ENCODE data around the gene TK1.
"Not testable (repeated sequence)": the region's sequence is repeated elsewhere in the genome, so short reads cannot be mapped to it uniquely, and the experiment has no call there.

The TK1 gene

GRCh38 chr17:78174870-78175642, 11.8 kb downstream of the TK1 start:
- Mint-ChIP-seq H3K27ac (no peak overlapping the region), H3K4me1 (ENCODE audit: low read depth) (peaks cover 46% of the 10 kb centered on the region), H3K36me3 (ENCODE audit: low read depth) (peaks cover 29% of the 10 kb centered on the region), H3K4me3 (no peak overlapping the region), H3K9me3 (no peaks in the 10 kb centered on the region), H3K27me3 (ENCODE audit: low read depth) (no peaks in the 10 kb centered on the region)

GRCh38 chr17:78174346-78174869, 12.4 kb downstream of the TK1 start:
- peaks cover 29% of the 10 kb centered on the region for H3K36me3 Mint-ChIP-seq (ENCODE audit: low read depth)
- H3K27ac Mint-ChIP-seq = peak overlapping the region; percentile 92
- no peak overlapping the region for H3K4me3 Mint-ChIP-seq
- H3K9me3 Mint-ChIP-seq = no peaks in the 10 kb centered on the region
- H3K27me3 Mint-ChIP-seq (ENCODE audit: low read depth) = no peaks in the 10 kb centered on the region
- peaks cover 47% of the 10 kb centered on the region for H3K4me1 Mint-ChIP-seq (ENCODE audit: low read depth)

- H3K9me3 Mint-ChIP-seq = no peaks in the 10 kb centered on the region
- H3K27ac Mint-ChIP-seq = peak overlapping the region; percentile 92
- H3K36me3 Mint-ChIP-seq (ENCODE audit: low read depth) = peaks cover 27% of the 10 kb centered on the region
- peaks cover 45% of the 10 kb centered on the region for H3K4me1 Mint-ChIP-seq (ENCODE audit: low read depth)
- H3K4me3 Mint-ChIP-seq = peak overlapping the region; percentile 63
- no peaks in the 10 kb centered on the region for H3K27me3 Mint-ChIP-seq (ENCODE audit: low read depth)
These were observed 13.6 kb downstream of the TK1 start for GRCh38 chr17:78173097-78173715.

- no peaks in the 10 kb centered on the region for H3K9me3 Mint-ChIP-seq
- H3K4me1 Mint-ChIP-seq (ENCODE audit: low read depth) = peaks cover 45% of the 10 kb centered on the region
- peak overlapping the region; percentile 92 for H3K27ac Mint-ChIP-seq
- H3K27me3 Mint-ChIP-seq (ENCODE audit: low read depth) = no peaks in the 10 kb centered on the region
- peaks cover 27% of the 10 kb centered on the region for H3K36me3 Mint-ChIP-seq (ENCODE audit: low read depth)
- no peak overlapping the region for H3K4me3 Mint-ChIP-seq
These were observed 14.4 kb downstream of the TK1 start for GRCh38 chr17:78172249-78173051.

GRCh38 chr17:78171591-78172248, 15.1 kb downstream of the TK1 start:
- H3K4me3 Mint-ChIP-seq = not testable (repeated sequence)
- peaks cover 27% of the 10 kb centered on the region for H3K36me3 Mint-ChIP-seq (ENCODE audit: low read depth)
- H3K4me1 Mint-ChIP-seq (ENCODE audit: low read depth) = peaks cover 43% of the 10 kb centered on the region

GRCh38 chr17:78170692-78171590, 15.9 kb downstream of the TK1 start:
- Mint-ChIP-seq H3K36me3 (ENCODE audit: low read depth) (peaks cover 27% of the 10 kb centered on the region), H3K27me3 (ENCODE audit: low read depth) (no peaks in the 10 kb centered on the region), H3K9me3 (no peaks in the 10 kb centered on the region), H3K4me3 (peak overlapping the region; percentile 36), H3K4me1 (ENCODE audit: low read depth) (peaks cover 36% of the 10 kb centered on the region), H3K27ac (peak overlapping the region; percentile 31)

More at GRCh38 chr17:78171591-78172248, 15.1 kb downstream of the TK1 start:
- not testable (repeated sequence) for H3K27me3 Mint-ChIP-seq (ENCODE audit: low read depth); H3K9me3 Mint-ChIP-seq
- H3K27ac Mint-ChIP-seq = peak overlapping the region; percentile 92

- peaks cover 34% of the 10 kb centered on the region for H3K4me1 Mint-ChIP-seq (ENCODE audit: low read depth)
- no peaks in the 10 kb centered on the region for H3K9me3 Mint-ChIP-seq
- no peaks in the 10 kb centered on the region for H3K27me3 Mint-ChIP-seq (ENCODE audit: low read depth)
- peak overlapping the region; percentile 52 for H3K27ac Mint-ChIP-seq
- peak overlapping the region; percentile 70 for H3K4me3 Mint-ChIP-seq
- H3K36me3 Mint-ChIP-seq (ENCODE audit: low read depth) = peaks cover 22% of the 10 kb centered on the region
These were observed 17.7 kb downstream of the TK1 start for GRCh38 chr17:78168903-78169793.

- no peaks in the 10 kb centered on the region for H3K9me3 Mint-ChIP-seq
- H3K27ac Mint-ChIP-seq = peak within 1 kb of the TSS; percentile 52
- H3K36me3 Mint-ChIP-seq (ENCODE audit: low read depth) = peaks cover 14% of the 10 kb centered on the region
- H3K4me3 Mint-ChIP-seq = peak within 1 kb of the TSS; percentile 70
- no peaks in the 10 kb centered on the region for H3K27me3 Mint-ChIP-seq (ENCODE audit: low read depth)
- peaks cover 26% of the 10 kb centered on the region for H3K4me1 Mint-ChIP-seq (ENCODE audit: low read depth)
These were observed 18.5 kb downstream of the TK1 start, which contains the start of gene SYNGR2 for GRCh38 chr17:78168242-78168902. TSS of gene SYNGR2 (plus strand) at chr17:78168581. CDS start at chr17:78168617, 36 bp downstream.

- Mint-ChIP-seq H3K27ac (no peak overlapping the region), H3K9me3 (no peaks in the 10 kb centered on the region), H3K4me1 (ENCODE audit: low read depth) (peaks cover 10% of the 10 kb centered on the region), H3K27me3 (ENCODE audit: low read depth) (no peaks in the 10 kb centered on the region), H3K36me3 (ENCODE audit: low read depth) (no peaks in the 10 kb centered on the region), H3K4me3 (no peak overlapping the region)
These were observed 20.4 kb downstream of the TK1 start for GRCh38 chr17:78166416-78166815.

GRCh38 chr17:78164748-78165607, 21.9 kb downstream of the TK1 start:
- peaks cover 4% of the 10 kb centered on the region for H3K4me1 Mint-ChIP-seq (ENCODE audit: low read depth)
- H3K36me3 Mint-ChIP-seq (ENCODE audit: low read depth) = no peaks in the 10 kb centered on the region
- H3K9me3 Mint-ChIP-seq = no peaks in the 10 kb centered on the region
- no peaks in the 10 kb centered on the region for H3K27me3 Mint-ChIP-seq (ENCODE audit: low read depth)
- H3K27ac Mint-ChIP-seq = no peak overlapping the region
- no peak overlapping the region for H3K4me3 Mint-ChIP-seq

- no peak overlapping the region for H3K4me3 Mint-ChIP-seq
- peaks cover 4% of the 10 kb centered on the region for H3K4me1 Mint-ChIP-seq (ENCODE audit: low read depth)
- no peaks in the 10 kb centered on the region for H3K36me3 Mint-ChIP-seq (ENCODE audit: low read depth)
- H3K9me3 Mint-ChIP-seq = no peaks in the 10 kb centered on the region
- H3K27me3 Mint-ChIP-seq (ENCODE audit: low read depth) = no peaks in the 10 kb centered on the region
- no peak overlapping the region for H3K27ac Mint-ChIP-seq
These were observed 22.7 kb downstream of the TK1 start for GRCh38 chr17:78163881-78164747.
